Vagina (tissue), 2 donors: Measurements from ENCODE around the gene TSPEAR. TPM values are rescaled to one million over a fixed set of nuclear protein-coding genes. Genes with fewer than 3 reads are reported as not detected.

Experiments used
- DNase-seq, 2 donors: peaks; one replicate each; pipeline ENCODE4 v3.0.0-alpha.2; 2017; ENCODE audit errors: extremely low spot score in 2 of 2
- H3K27ac ChIP-seq: fragments of 200-600 bp; sonication (generic); one replicate; pipeline ENCODE4 v1.5.1; 2019
- H3K27me3 ChIP-seq: fragments of 200-600 bp; sonication (generic); one replicate; pipeline ENCODE4 v1.5.1; 2019
- H3K36me3 ChIP-seq, 2 donors: fragments of 200-600 bp; sonication (generic); one replicate each; pipeline ENCODE4 v1.5.1; 2017 to 2019
- H3K4me1 ChIP-seq: fragments of 200-600 bp; sonication (generic); one replicate; pipeline ENCODE4 v1.5.1; 2019
- H3K4me3 ChIP-seq, 2 donors: fragments of 200-600 bp; sonication (generic); 1 replicate in 1 of 2; 2 replicates in 1 of 2; pipeline ENCODE4 v1.5.1; 2016 to 2019
- H3K9me3 ChIP-seq: fragments of 200-600 bp; sonication (generic); one replicate; pipeline ENCODE4 v1.5.1; 2019
- POLR2A ChIP-seq, 2 donors: fragments of 450-650 bp; IDR thresholded peaks; one replicate each; pipeline ENCODE4 v1.6.1; 2017; ENCODE audit warnings: antibody characterized with exemption in 2 of 2, mild to moderate bottlenecking in 2 of 2, moderate library complexity in 2 of 2
- POLR2AphosphoS5 ChIP-seq, 2 donors: sonication (generic); formaldehyde crosslinking; IDR thresholded peaks; one replicate each; pipeline ENCODE4 v1.9.0; 2017; ENCODE audit warnings: antibody characterized with exemption in 2 of 2, mild to moderate bottlenecking in 2 of 2, low read depth in 1 of 2; ENCODE audit not compliant: insufficient read depth in 1 of 2
- intact Hi-C: fragments of 100-400 bp; cut with DNase I; formaldehyde crosslinking; loops from one replicate; pipeline ENCODE4 v1.15.1; 2023
- total RNA-seq: library from RNA; depleted of rRNA; stranded (reverse); fragments of >200 nt; gene quantifications from one replicate; pipeline ENCODE4 v1.2.3, GENCODE V29; 2016
- TF ChIP-seq, protein P1 (sequence below), 3 experiments: fragments of 450-650 bp in 2 of 3; fragments of 200-600 bp in 1 of 3; sonication (generic) in 1 of 3; IDR thresholded peaks; one replicate each; pipeline ENCODE4 v1.5.1; 2017 to 2019; ENCODE audit warnings: antibody characterized with exemption in 3 of 3, mild to moderate bottlenecking in 2 of 3, moderate library complexity in 2 of 3

TSPEAR gene
- total RNA-seq, 1 donor from 2014 or later, result not detected

DNA sequence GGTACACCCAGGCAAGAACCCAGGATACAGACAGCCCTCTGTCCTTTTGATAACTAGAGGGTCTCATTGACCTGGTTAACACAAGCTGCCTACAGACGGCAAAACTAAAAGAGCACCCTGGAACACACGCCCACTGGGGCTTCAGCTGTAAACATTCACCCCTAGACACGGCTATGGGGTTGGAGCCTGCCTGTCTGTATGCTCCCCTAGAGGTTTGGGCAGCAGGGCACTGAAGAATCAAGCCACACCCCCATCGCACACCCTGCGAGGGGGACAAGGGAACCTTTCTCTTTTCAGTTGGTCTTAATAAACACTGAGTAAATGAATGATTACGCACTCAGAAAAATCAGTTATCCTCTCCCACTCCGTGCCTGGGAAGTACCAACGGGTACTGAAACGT lies 220.6 kb downstream of the TSPEAR start:
- intact Hi-C loops, result no loop called here
- Histone ChIP-seq H3K4me3 (no peak overlapping the region), H3K27ac (no peak overlapping the region), H3K4me1 (no peaks in the 10 kb centered on the region), H3K9me3 (no peaks in the 10 kb centered on the region), H3K27me3 (no peaks in the 10 kb centered on the region), H3K36me3 (no peaks in the 10 kb centered on the region)
- no peak for DNase-seq
- TF ChIP-seq, protein P1, sequence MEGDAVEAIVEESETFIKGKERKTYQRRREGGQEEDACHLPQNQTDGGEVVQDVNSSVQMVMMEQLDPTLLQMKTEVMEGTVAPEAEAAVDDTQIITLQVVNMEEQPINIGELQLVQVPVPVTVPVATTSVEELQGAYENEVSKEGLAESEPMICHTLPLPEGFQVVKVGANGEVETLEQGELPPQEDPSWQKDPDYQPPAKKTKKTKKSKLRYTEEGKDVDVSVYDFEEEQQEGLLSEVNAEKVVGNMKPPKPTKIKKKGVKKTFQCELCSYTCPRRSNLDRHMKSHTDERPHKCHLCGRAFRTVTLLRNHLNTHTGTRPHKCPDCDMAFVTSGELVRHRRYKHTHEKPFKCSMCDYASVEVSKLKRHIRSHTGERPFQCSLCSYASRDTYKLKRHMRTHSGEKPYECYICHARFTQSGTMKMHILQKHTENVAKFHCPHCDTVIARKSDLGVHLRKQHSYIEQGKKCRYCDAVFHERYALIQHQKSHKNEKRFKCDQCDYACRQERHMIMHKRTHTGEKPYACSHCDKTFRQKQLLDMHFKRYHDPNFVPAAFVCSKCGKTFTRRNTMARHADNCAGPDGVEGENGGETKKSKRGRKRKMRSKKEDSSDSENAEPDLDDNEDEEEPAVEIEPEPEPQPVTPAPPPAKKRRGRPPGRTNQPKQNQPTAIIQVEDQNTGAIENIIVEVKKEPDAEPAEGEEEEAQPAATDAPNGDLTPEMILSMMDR (IDR thresholded peaks at IDR 0.05), result no peak
- TF ChIP-seq POLR2A (IDR thresholded peaks at IDR 0.05), result no peak
- no peak for TF ChIP-seq POLR2AphosphoS5 (IDR thresholded peaks at IDR 0.05; ENCODE audit: insufficient read depth in 1 of 2, low read depth in 1 of 2)

DNA sequence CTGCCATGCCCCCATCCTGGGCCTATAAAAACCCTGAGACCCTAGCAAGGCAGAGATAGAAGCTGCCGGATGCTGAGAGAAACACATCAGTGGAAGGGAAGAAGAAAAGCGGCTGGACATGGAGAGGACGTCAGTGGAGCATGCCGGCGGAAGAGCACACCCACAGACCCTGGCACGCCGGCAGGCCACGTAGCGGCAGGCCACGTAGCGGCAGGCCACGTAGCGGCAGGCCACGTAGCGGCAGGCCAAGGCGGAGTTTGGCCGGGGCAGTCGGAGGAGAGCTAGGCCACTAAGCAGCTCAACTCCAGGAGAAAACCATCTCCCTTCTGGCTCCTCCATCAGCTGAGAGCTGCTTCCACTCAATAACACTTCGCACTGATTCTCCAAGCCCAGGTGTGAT lies 221.0 kb downstream of the TSPEAR start:
- H3K4me1 ChIP-seq, result no peaks in the 10 kb centered on the region
- no peak overlapping the region for H3K4me3 ChIP-seq
- intact Hi-C loops, result no loop called here
- no peak for DNase-seq
- no peak overlapping the region for H3K27ac ChIP-seq
- no peaks in the 10 kb centered on the region for H3K9me3 ChIP-seq
- TF ChIP-seq, protein P1 (IDR thresholded peaks at IDR 0.05), result no peak
- TF ChIP-seq POLR2A (IDR thresholded peaks at IDR 0.05), result no peak
- TF ChIP-seq POLR2AphosphoS5 (IDR thresholded peaks at IDR 0.05; ENCODE audit: insufficient read depth in 1 of 2, low read depth in 1 of 2), result no peak
- H3K36me3 ChIP-seq, result no peaks in the 10 kb centered on the region
- H3K27me3 ChIP-seq, result no peaks in the 10 kb centered on the region

DNA sequence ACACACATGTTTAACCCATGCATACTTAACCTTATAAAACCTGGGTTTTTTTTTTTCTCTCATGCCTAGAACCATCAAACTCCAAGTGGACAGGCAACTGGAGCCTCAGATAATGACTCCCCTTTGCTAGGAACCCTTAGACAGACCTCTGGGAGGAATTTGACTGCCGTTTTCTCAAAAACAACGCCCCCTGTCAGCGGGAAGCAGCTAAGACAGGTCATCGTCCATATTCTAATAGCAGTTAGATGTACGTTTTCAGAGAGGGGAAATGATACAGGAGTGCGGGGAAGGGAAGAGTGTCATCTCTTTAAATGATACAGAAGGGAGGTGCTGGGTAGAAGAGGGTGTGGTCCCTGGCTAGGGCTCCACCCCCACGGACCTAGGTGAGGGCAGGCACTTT lies 221.4 kb downstream of the TSPEAR start:
- no peak for DNase-seq
- H3K4me3 ChIP-seq, result no peak overlapping the region

DNA sequence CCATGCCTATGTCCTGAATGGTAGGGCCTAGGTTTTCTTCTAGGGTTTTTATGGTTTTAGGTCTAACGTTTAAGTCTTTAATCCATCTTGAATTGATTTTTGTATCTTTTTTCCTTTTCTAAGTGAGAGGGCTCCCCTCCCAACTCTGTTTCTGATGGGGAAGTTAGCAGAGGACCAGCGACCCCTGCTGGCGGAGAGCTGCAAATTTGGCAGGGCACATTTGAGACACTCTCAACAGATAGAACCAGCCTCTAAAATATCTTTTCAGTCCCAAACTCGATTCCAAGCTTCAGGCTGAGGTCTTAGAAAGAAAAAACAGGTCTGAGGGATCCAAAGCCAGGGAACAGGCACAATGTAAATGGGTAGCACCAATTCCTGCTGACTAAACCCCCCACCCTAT lies 223.5 kb downstream of the TSPEAR start:
- H3K27me3 ChIP-seq, result no peaks in the 10 kb centered on the region
- no peaks in the 10 kb centered on the region for H3K36me3 ChIP-seq
- no peaks in the 10 kb centered on the region for H3K9me3 ChIP-seq
- no peak for TF ChIP-seq POLR2A (IDR thresholded peaks at IDR 0.05)
- TF ChIP-seq, protein P1 (IDR thresholded peaks at IDR 0.05), result no peak
- TF ChIP-seq POLR2AphosphoS5 (IDR thresholded peaks at IDR 0.05; ENCODE audit: insufficient read depth in 1 of 2, low read depth in 1 of 2), result no peak
- no peaks in the 10 kb centered on the region for H3K4me1 ChIP-seq
- intact Hi-C loops, result no loop called here
- no peak overlapping the region for H3K4me3 ChIP-seq
- no peak for DNase-seq
- no peak overlapping the region for H3K27ac ChIP-seq

More for the DNA sequence above, 221.4 kb downstream of the TSPEAR start:
- Histone ChIP-seq H3K9me3 (no peaks in the 10 kb centered on the region), H3K36me3 (no peaks in the 10 kb centered on the region), H3K27me3 (no peaks in the 10 kb centered on the region), H3K4me1 (no peaks in the 10 kb centered on the region), H3K27ac (no peak overlapping the region)
- intact Hi-C loops, result no loop called here
- TF ChIP-seq, protein P1 (IDR thresholded peaks at IDR 0.05), result no peak
- no peak for TF ChIP-seq POLR2AphosphoS5 (IDR thresholded peaks at IDR 0.05; ENCODE audit: insufficient read depth in 1 of 2, low read depth in 1 of 2)
- no peak for TF ChIP-seq POLR2A (IDR thresholded peaks at IDR 0.05)

DNA sequence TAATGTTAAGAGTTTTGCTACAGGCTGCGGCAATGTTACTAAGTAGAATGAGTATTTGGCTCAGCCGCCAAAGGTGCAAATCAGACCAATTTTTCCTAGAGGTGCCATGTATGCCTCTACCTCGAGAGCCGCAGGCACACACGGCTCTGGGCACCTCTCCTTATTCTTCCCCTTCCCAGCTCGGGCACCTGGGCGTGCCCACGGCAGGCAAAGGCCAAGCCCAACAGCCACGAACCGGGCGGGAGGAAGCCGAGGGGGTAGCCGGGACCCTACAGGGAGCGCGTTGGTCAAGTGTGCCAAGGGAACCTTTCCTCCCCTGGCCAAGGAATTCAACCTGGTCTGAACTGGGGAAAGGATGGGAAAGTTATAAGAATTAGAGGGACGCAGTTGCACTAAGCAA lies 225.1 kb downstream of the TSPEAR start:
- no peak for TF ChIP-seq POLR2AphosphoS5 (IDR thresholded peaks at IDR 0.05; ENCODE audit: insufficient read depth in 1 of 2, low read depth in 1 of 2)
- TF ChIP-seq POLR2A (IDR thresholded peaks at IDR 0.05), result no peak
- TF ChIP-seq, protein P1 (IDR thresholded peaks at IDR 0.05), result no peak
- intact Hi-C loops, result no loop called here
- peak overlapping the region in 1 of 2 donors; percentile 9 for H3K4me3 ChIP-seq
- no peaks in the 10 kb centered on the region for H3K9me3 ChIP-seq
- H3K36me3 ChIP-seq, result no peaks in the 10 kb centered on the region
- H3K27ac ChIP-seq, result no peak overlapping the region
- DNase-seq, result no peak
- no peaks in the 10 kb centered on the region for H3K4me1 ChIP-seq
- no peaks in the 10 kb centered on the region for H3K27me3 ChIP-seq
